Activated gamma-delta T cell treated with Interleukin-2 at 50 U/mL for 16 hours (primary cell): ENCODE data around the gene PCBP3.
"Not testable (repeated sequence)": the region's sequence is repeated elsewhere in the genome, so short reads cannot be mapped to it uniquely, and the experiment has no call there.

Source experiments
- DNase-seq: peaks from one replicate; pipeline ENCODE4 v3.0.0-alpha.2; 2020

PCBP3 gene

GRCh38 chr21:45698493-45699184, 55.1 kb downstream of the PCBP3 start:
- no peak for DNase-seq

- no peak for DNase-seq
These were observed 55.9 kb downstream of the PCBP3 start for GRCh38 chr21:45699251-45699942.

- DNase-seq: no peak
These were observed 56.4 kb downstream of the PCBP3 start for GRCh38 chr21:45699966-45700365.

GRCh38 chr21:45700461-45700860, 56.9 kb downstream of the PCBP3 start:
- no peak for DNase-seq

- no peak for DNase-seq
These were observed 61.0 kb downstream of the PCBP3 start for GRCh38 chr21:45704311-45705108.

GRCh38 chr21:45706299-45706698, 62.8 kb downstream of the PCBP3 start:
- DNase-seq: no peak

GRCh38 chr21:45709173-45709572, 65.6 kb downstream of the PCBP3 start:
- no peak for DNase-seq

- no peak for DNase-seq
These were observed 66.3 kb downstream of the PCBP3 start for GRCh38 chr21:45709696-45710268.

GRCh38 chr21:45710306-45710705, 66.8 kb downstream of the PCBP3 start:
- not testable (repeated sequence) for DNase-seq

- no peak for DNase-seq
These were observed 70.1 kb downstream of the PCBP3 start for GRCh38 chr21:45713613-45714012.

GRCh38 chr21:45715441-45715840, 71.9 kb downstream of the PCBP3 start:
- DNase-seq: no peak

GRCh38 chr21:45718413-45718812, 74.9 kb downstream of the PCBP3 start:
- no peak for DNase-seq

GRCh38 chr21:45719177-45719802, 75.8 kb downstream of the PCBP3 start:
- no peak for DNase-seq

GRCh38 chr21:45720204-45720603, 76.7 kb downstream of the PCBP3 start:
- DNase-seq: not testable (repeated sequence)

- no peak for DNase-seq
These were observed 78.1 kb downstream of the PCBP3 start for GRCh38 chr21:45721671-45722070.

- DNase-seq: no peak
These were observed 79.8 kb downstream of the PCBP3 start for GRCh38 chr21:45723049-45723958.

- no peak for DNase-seq
These were observed 80.9 kb downstream of the PCBP3 start for GRCh38 chr21:45724345-45724961.

GRCh38 chr21:45724994-45725843, 81.7 kb downstream of the PCBP3 start:
- DNase-seq: no peak

GRCh38 chr21:45725844-45726200, 82.3 kb downstream of the PCBP3 start:
- DNase-seq: no peak

- DNase-seq: no peak
These were observed 82.9 kb downstream of the PCBP3 start for GRCh38 chr21:45726438-45726837.
